ENCODE data around the gene NPRL2. TPM values are rescaled to one million over a fixed set of nuclear protein-coding genes. Genes with fewer than 3 reads are reported as not detected.
A peak's percentile ranks its signal among the peaks of the same experiment; 100 is the strongest.

NPRL2 gene
- total and polyA plus RNA-seq, 8 donors, result 4.5 to 75.0 (median 23.5) TPM

- no peak overlapping the region for H3K27ac ChIP-seq
- 79 to 88% (median 85%) methylated on average over 22 of the region's 22 CpGs for WGBS, 5 donors
Observed at GRCh38 chr3:50388720-50389413, 38.3 kb upstream of the NPRL2 start.

GRCh38 chr3:50388016-50388719 lies 37.6 kb upstream of the NPRL2 start:
- Histone ChIP-seq H3K9me3 (no peaks in the 10 kb centered on the region), H3K4me3 (no peak overlapping the region), H3K27ac (no peak overlapping the region), H3K4me1 (peaks cover 4 to 14% (median 10%) of the 10 kb centered on the region in 4 donors), H3K36me3 (no peaks in the 10 kb centered on the region), H3K27me3 (no peaks in the 10 kb centered on the region)
- intact Hi-C loops (cut with DNase I; ENCODE audit: low total_unique reads), result no loop called here
- 66 to 77% (median 71%) methylated on average over 21 to 25 of the region's 25 CpGs for WGBS, 5 donors
- DNase-seq, result peak in 1 of 2 donors; percentile 68
- TF ChIP-seq CTCF (IDR thresholded peaks at IDR 0.05), result no peak
- TF ChIP-seq POLR2A (IDR thresholded peaks at IDR 0.05), result no peak
- no peak for TF ChIP-seq EP300 (IDR thresholded peaks at IDR 0.05)
- no peak for TF ChIP-seq POLR2AphosphoS5 (IDR thresholded peaks at IDR 0.05)

More at GRCh38 chr3:50388720-50389413, 38.3 kb upstream of the NPRL2 start:
- Histone ChIP-seq H3K27me3 (no peaks in the 10 kb centered on the region), H3K4me1 (peaks cover 4 to 14% (median 10%) of the 10 kb centered on the region in 4 donors), H3K36me3 (no peaks in the 10 kb centered on the region), H3K9me3 (no peaks in the 10 kb centered on the region), H3K4me3 (no peak overlapping the region)
- DNase-seq, result no peak
- intact Hi-C loops (cut with DNase I; ENCODE audit: low total_unique reads), result no loop called here
- TF ChIP-seq POLR2A (IDR thresholded peaks at IDR 0.05), result no peak

- Histone ChIP-seq H3K4me3 (no peak overlapping the region), H3K36me3 (no peaks in the 10 kb centered on the region), H3K4me1 (peaks cover 2 to 6% (median 5%) of the 10 kb centered on the region in 4 donors), H3K27ac (no peak overlapping the region), H3K9me3 (no peaks in the 10 kb centered on the region), H3K27me3 (no peaks in the 10 kb centered on the region)
- TF ChIP-seq POLR2AphosphoS5 (IDR thresholded peaks at IDR 0.05), result no peak
- no peak for TF ChIP-seq POLR2A (IDR thresholded peaks at IDR 0.05)
- no peak for TF ChIP-seq CTCF (IDR thresholded peaks at IDR 0.05)
- no peak for TF ChIP-seq EP300 (IDR thresholded peaks at IDR 0.05)
- intact Hi-C loops (cut with DNase I; ENCODE audit: low total_unique reads), result no loop called here
- 39 to 62% (median 60%) methylated on average over 13 of the region's 13 CpGs for WGBS, 5 donors
- no peak for DNase-seq
Observed at GRCh38 chr3:50385754-50386153, 35.2 kb upstream of the NPRL2 start.

- DNase-seq, result no peak
- intact Hi-C loops (cut with DNase I; ENCODE audit: low total_unique reads), result no loop called here
- Histone ChIP-seq H3K4me3 (no peak overlapping the region), H3K36me3 (no peaks in the 10 kb centered on the region), H3K27me3 (no peaks in the 10 kb centered on the region), H3K9me3 (no peaks in the 10 kb centered on the region), H3K4me1 (no peaks in the 10 kb centered on the region), H3K27ac (no peak overlapping the region)
- no peak for TF ChIP-seq CTCF (IDR thresholded peaks at IDR 0.05)
- TF ChIP-seq POLR2AphosphoS5 (IDR thresholded peaks at IDR 0.05), result no peak
- TF ChIP-seq POLR2A (IDR thresholded peaks at IDR 0.05), result no peak
- no peak for TF ChIP-seq EP300 (IDR thresholded peaks at IDR 0.05)
- 72 to 91% (median 83%) methylated on average over 6 of the region's 6 CpGs for WGBS, 5 donors
Observed at GRCh38 chr3:50383750-50384149, 33.2 kb upstream of the NPRL2 start.
